H1 (cell line): ENCODE data around the gene SLC22A15. TPM values are rescaled to one million over a fixed set of nuclear protein-coding genes. Genes with fewer than 3 reads are reported as not detected.

Source experiments
- CTCF ChIA-PET: fragments of 300-600 bp; sonication (Branson Sonifier 250); formaldehyde crosslinking; loops from one replicate; lab custom pipeline; 2021; ENCODE audit not compliant: partially characterized antibody; lab: Charles Lee
- POLR2A ChIA-PET: fragments of 300-600 bp; sonication (Branson Sonifier 250); formaldehyde crosslinking; loops from one replicate; lab custom pipeline; 2021; ENCODE audit warnings: inconsistent platforms; ENCODE audit not compliant: partially characterized antibody; lab: Charles Lee
- DNase-seq, 2 experiments: peaks; one replicate each; pipeline versions ENCODE4 v3.0.0 to v3.0.0-alpha.2; 2010 to 2022; ENCODE audit warnings: low spot score in 2 of 2, low read depth in 1 of 2, mixed read lengths in 1 of 2
- FAIRE-seq: peaks from 2 replicates; lab custom pipeline; 2011; peaks lifted over from hg19 to GRCh38; lab: Jason Lieb, UNC
- H2AFZ ChIP-seq: 2 replicates; pipeline ENCODE4 v1.8.1; 2012; ENCODE audit warnings: low read length, inconsistent platforms
- H2AK5ac ChIP-seq: 2 replicates; pipeline ENCODE4 v1.6.1; 2013; ENCODE audit warnings: low read depth, low read length
- H2BK120ac ChIP-seq: replicated peaks from 2 replicates; pipeline ENCODE3; 2013; ENCODE audit warnings: low read depth, low read length, inconsistent platforms
- H2BK12ac ChIP-seq: 2 replicates; pipeline ENCODE4 v1.6.1; 2013; ENCODE audit warnings: low read depth, low read length
- H2BK15ac ChIP-seq: 2 replicates; pipeline ENCODE4 v1.6.1; 2013; ENCODE audit warnings: low read length
- H2BK20ac ChIP-seq: 2 replicates; pipeline ENCODE4 v1.6.1; 2013; ENCODE audit warnings: low read length
- H2BK5ac ChIP-seq: 2 replicates; pipeline ENCODE4 v1.6.1; 2013; ENCODE audit warnings: low read depth, low read length
- H3K14ac ChIP-seq: 2 replicates; pipeline ENCODE4 v1.6.1; 2013; ENCODE audit warnings: inconsistent platforms; ENCODE audit not compliant: insufficient read length
- H3K18ac ChIP-seq: 2 replicates; pipeline ENCODE4 v1.6.1; 2013; ENCODE audit warnings: low read length; ENCODE audit errors: extremely low read depth
- H3K23ac ChIP-seq: 2 replicates; pipeline ENCODE4 v1.6.1; 2013; ENCODE audit warnings: inconsistent platforms; ENCODE audit not compliant: insufficient read length
- H3K23me2 ChIP-seq: 2 replicates; pipeline ENCODE4 v1.6.1; 2013; ENCODE audit warnings: low read depth, low read length
- H3K27ac ChIP-seq: 2 replicates; pipeline ENCODE4 v1.6.1; 2011; ENCODE audit warnings: low read depth, low read length, inconsistent platforms
- H3K27me3 ChIP-seq, 4 experiments: replicated peaks in 1 of 4; 1 replicate in 1 of 4; 2 replicates in 3 of 4; pipeline versions ENCODE4 v1.6.1 to v1.8.1; 2011 to 2013; ENCODE audit warnings: low read length in 3 of 4, mild to moderate bottlenecking in 3 of 4, inconsistent platforms in 2 of 4, mixed read lengths in 2 of 4, moderate library complexity in 1 of 4; ENCODE audit not compliant: control insufficient read depth in 3 of 4, insufficient read depth in 3 of 4; ENCODE audit errors: extremely low read depth in 1 of 4
- H3K36me3 ChIP-seq, 4 experiments: 2 replicates each; pipeline versions ENCODE4 v1.6.1 to v1.8.1; 2011 to 2013; ENCODE audit warnings: mild to moderate bottlenecking in 4 of 4, low read length in 3 of 4, moderate library complexity in 2 of 4, control low read depth in 1 of 4, inconsistent platforms in 1 of 4; ENCODE audit not compliant: insufficient read depth in 4 of 4, control insufficient read depth in 2 of 4
- H3K4ac ChIP-seq: replicated peaks from 2 replicates; pipeline ENCODE3; 2013; ENCODE audit warnings: low read length, low read depth, mixed read lengths, inconsistent platforms; ENCODE audit not compliant: insufficient read length
- H3K4me1 ChIP-seq, 4 experiments: replicated peaks in 1 of 4; 1 replicate in 1 of 4; 2 replicates in 3 of 4; pipeline versions ENCODE4 v1.6.1 to v1.8.1; 2011 to 2013; ENCODE audit warnings: low read length in 3 of 4, inconsistent platforms in 2 of 4, mixed read lengths in 1 of 4; ENCODE audit not compliant: insufficient read depth in 4 of 4, control insufficient read depth in 3 of 4
- H3K4me2 ChIP-seq, 2 experiments: 2 replicates each; pipeline versions ENCODE4 v1.6.1 to v1.8.1; 2011 to 2013; ENCODE audit warnings: low read depth in 2 of 2, low read length in 2 of 2, control low read depth in 1 of 2, inconsistent platforms in 1 of 2, mild to moderate bottlenecking in 1 of 2; ENCODE audit not compliant: insufficient read depth in 1 of 2
- H3K4me3 ChIP-seq, 4 experiments: fragments of 200-600, 300-600 bp in 1 of 4; sonication (generic), shearing (Covaris generic), sonication (Bioruptor Twin) in 1 of 4; 2 replicates each; pipeline versions ENCODE4 v1.5.1 to v1.8.1; 2011 to 2016; ENCODE audit warnings: low read length in 4 of 4, low read depth in 3 of 4, control low read depth in 2 of 4, inconsistent platforms in 2 of 4, mild to moderate bottlenecking in 2 of 4, mixed read lengths in 1 of 4, moderate library complexity in 1 of 4; ENCODE audit not compliant: insufficient read depth in 2 of 4; ENCODE audit errors: extremely low read depth in 1 of 4
- H3K56ac ChIP-seq: replicated peaks from 2 replicates; pipeline ENCODE3; 2013; ENCODE audit warnings: low read depth, mild to moderate bottlenecking, mixed read lengths, low read length, inconsistent platforms; ENCODE audit not compliant: insufficient read length
- H3K79me1 ChIP-seq: 2 replicates; pipeline ENCODE4 v1.6.1; 2013; ENCODE audit warnings: low read depth, low read length, control low read depth
- H3K79me2 ChIP-seq, 2 experiments: 2 replicates each; pipeline versions ENCODE4 v1.6.1 to v1.8.1; 2012 to 2013; ENCODE audit warnings: low read length in 2 of 2, mild to moderate bottlenecking in 2 of 2, inconsistent platforms in 1 of 2; ENCODE audit not compliant: insufficient read depth in 2 of 2, control insufficient read depth in 1 of 2
- H3K9ac ChIP-seq, 4 experiments: replicated peaks in 1 of 4; 1 replicate in 1 of 4; 2 replicates in 3 of 4; pipeline versions ENCODE4 v1.6.1 to v1.8.1; 2011 to 2013; ENCODE audit warnings: low read depth in 3 of 4, low read length in 3 of 4, control low read depth in 2 of 4, mild to moderate bottlenecking in 2 of 4, moderate library complexity in 2 of 4, inconsistent platforms in 1 of 4; ENCODE audit errors: extremely low read depth in 1 of 4
- H3K9me3 ChIP-seq, 2 experiments: 2 replicates each; pipeline versions ENCODE4 v1.6.1 to v1.8.1; 2012 to 2013; ENCODE audit warnings: mild to moderate bottlenecking in 2 of 2, moderate library complexity in 2 of 2, control low read depth in 1 of 2, inconsistent platforms in 1 of 2, low read depth in 1 of 2, low read length in 1 of 2, mixed read lengths in 1 of 2; ENCODE audit not compliant: insufficient read depth in 2 of 2
- H4K20me1 ChIP-seq, 2 experiments: replicated peaks in 1 of 2; 2 replicates each; pipeline versions ENCODE3 to v1.8.1; 2011 to 2013; ENCODE audit warnings: inconsistent platforms in 2 of 2, low read length in 2 of 2, mild to moderate bottlenecking in 1 of 2; ENCODE audit not compliant: insufficient read depth in 2 of 2, control insufficient read depth in 1 of 2
- H4K5ac ChIP-seq: 2 replicates; pipeline ENCODE4 v1.6.1; 2013; ENCODE audit warnings: low read length, low read depth, mixed read lengths, inconsistent platforms; ENCODE audit not compliant: insufficient read length
- H4K8ac ChIP-seq: 2 replicates; pipeline ENCODE4 v1.8.0; 2013; ENCODE audit warnings: mild to moderate bottlenecking, moderate library complexity, low read length, inconsistent platforms; ENCODE audit not compliant: insufficient read depth; ENCODE audit errors: extremely low read depth
- H4K91ac ChIP-seq: replicated peaks from 2 replicates; pipeline ENCODE3; 2013; ENCODE audit warnings: low read length, mixed read lengths, inconsistent platforms; ENCODE audit not compliant: insufficient read length
- CBX5 ChIP-seq: fragments of 300-800, 300-1000 bp; sonication (generic); IDR thresholded peaks from 2 replicates; pipeline ENCODE4 v1.7.1; 2016; ENCODE audit warnings: antibody characterized with exemption, low read length, low read depth
- EGR1 ChIP-seq: IDR thresholded peaks from 2 replicates; pipeline ENCODE4 v1.6.1; 2011; ENCODE audit warnings: low read depth, low read length, borderline replicate concordance
- JUN ChIP-seq: IDR thresholded peaks from 2 replicates; pipeline ENCODE4 v1.6.1; 2011; ENCODE audit warnings: low read depth, mild to moderate bottlenecking, improper control_type of control experiment, low read length
- JUND ChIP-seq: IDR thresholded peaks from 2 replicates; pipeline ENCODE4 v1.6.1; 2011; ENCODE audit warnings: mild to moderate bottlenecking, improper control_type of control experiment, low read length
- MAFK ChIP-seq: IDR thresholded peaks from 2 replicates; pipeline ENCODE4 v1.6.1; 2012; ENCODE audit warnings: low read depth, mild to moderate bottlenecking, improper control_type of control experiment, low read length
- POLR2A ChIP-seq, 2 experiments: IDR thresholded peaks; 1 replicate in 1 of 2; 2 replicates in 1 of 2; pipeline ENCODE4 v1.6.1; 2011; ENCODE audit warnings: low read depth in 2 of 2, low read length in 2 of 2, mild to moderate bottlenecking in 2 of 2; ENCODE audit errors: control extremely low read depth in 1 of 2
- POU5F1 ChIP-seq: IDR thresholded peaks from 2 replicates; pipeline ENCODE4 v1.6.1; 2011; ENCODE audit warnings: low read depth, mild to moderate bottlenecking, low read length, moderate library complexity
- SUZ12 ChIP-seq: fragments of 200-600 bp; sonication (generic); IDR thresholded peaks from 2 replicates; pipeline ENCODE4 v1.6.1; 2012; ENCODE audit warnings: mild to moderate bottlenecking, inconsistent platforms, low read length, moderate library complexity, mixed read lengths
- TAF7 ChIP-seq: optimal IDR thresholded peaks from 2 replicates; pipeline ENCODE3; 2011; ENCODE audit warnings: low read depth, mild to moderate bottlenecking, inconsistent platforms, low read length, moderate library complexity, borderline replicate concordance
- TCF12 ChIP-seq: IDR thresholded peaks from 2 replicates; pipeline ENCODE4 v1.6.1; 2011; ENCODE audit warnings: low read depth, mild to moderate bottlenecking, low read length
- TEAD4 ChIP-seq: IDR thresholded peaks from 2 replicates; pipeline ENCODE4 v1.6.1; 2012; ENCODE audit warnings: low read depth, low read length, inconsistent platforms, mixed read lengths
- WGBS, 2 experiments: shearing (Covaris generic) in 1 of 2; methylation state at CpG; one replicate each; pipeline versions ENCODE4 v1.1.6 to v1.1.7; 2013 to 2015; ENCODE audit warnings: low lambda C conversion rate in 2 of 2, mixed read lengths in 2 of 2, inconsistent platforms in 1 of 2, low coverage in 1 of 2, missing lambda C conversion rate in 1 of 2; ENCODE audit not compliant: insufficient replicate concordance in 2 of 2, insufficient coverage in 1 of 2, insufficient read length in 1 of 2; ENCODE audit errors: extremely low coverage in 1 of 2, missing lambda C conversion rate in 1 of 2; 5-methylcytosine and 5-hydroxymethylcytosine counted together
- polyA plus RNA-seq, 7 experiments: library from polyadenylated mRNA; depleted of rRNA in 3 of 7; stranded (reverse) in 5 of 7; unstranded in 2 of 7; fragments of >200 nt in 5 of 7; fragments of 200-250 nt in 2 of 7; gene quantifications; 1 replicate in 5 of 7; 2 replicates in 1 of 7; 4 replicates in 1 of 7; pipeline versions ENCODE4 v1.2.1 to v1.2.3, GENCODE V29; 2011 to 2013; ENCODE audit warnings: missing spikeins in 2 of 7, mixed read lengths in 2 of 7
- total RNA-seq: library from RNA; stranded (reverse); fragmentation: NEBNext Ultra II Directional; extraction: Animal tissue kit (Norgen Biotek cat#: 25700); gene quantifications from 2 replicates; pipeline ENCODE4 v1.2.1, GENCODE V29; 2021

Gene SLC22A15
- total and polyA plus RNA-seq, 2 of the 8 experiments (the other 6 are each of a cell fraction or from before 2014, with no cell fraction given) = 3.2 to 3.3 TPM

GRCh38 chr1:116110567-116111523 lies 134.5 kb downstream of the SLC22A15 start, which contains the start of gene MAB21L3:
Gene MAB21L3 (plus strand): TSS chr1:116111399. CDS start chr1:116112616, 1,217 bp downstream.
- CTCF ChIA-PET = interaction anchor here (0.6 to 1.7 kb wide), 5 partner anchors 14 to 1644 kb away, joined by 3 to 6 read pairs (median 3); no protein-coding TSS in a partner anchor
- no peak for DNase-seq
- Histone ChIP-seq H3K36me3 (no peaks in the 10 kb centered on the region), H3K4me3 (no peak within 1 kb of the TSS), H2AK5ac (no peak within 1 kb of the TSS), H3K14ac (no peak within 1 kb of the TSS), H4K5ac (no peak within 1 kb of the TSS), H2BK15ac (no peak within 1 kb of the TSS), H3K79me1 (no peaks in the 10 kb centered on the region), H3K9me3 (no peaks in the 10 kb centered on the region), H2BK120ac (no peak within 1 kb of the TSS), H4K20me1 (no peaks in the 10 kb centered on the region), H3K23me2 (no peaks in the 10 kb centered on the region), H3K23ac (no peak within 1 kb of the TSS), H2BK5ac (no peak within 1 kb of the TSS), H2BK20ac (no peak within 1 kb of the TSS), H3K9ac (no peak within 1 kb of the TSS), H3K18ac (no peak within 1 kb of the TSS), H2BK12ac (no peak within 1 kb of the TSS), H4K8ac (no peak within 1 kb of the TSS), H3K27ac (no peak within 1 kb of the TSS), H3K4ac (no peak within 1 kb of the TSS), H3K4me1 (no peaks in the 10 kb centered on the region), H4K91ac (no peak within 1 kb of the TSS), H3K4me2 (no peak within 1 kb of the TSS), H2AFZ (peak within 1 kb of the TSS; percentile 61; the same call in 1 of the 2 replicates), H3K79me2 (no peaks in the 10 kb centered on the region), H3K56ac (no peak within 1 kb of the TSS), H3K27me3 (peaks cover 0 to 1% (median 0%) of the 10 kb centered on the region in 4 experiments; a peak in 1 of 7 replicates)
- FAIRE-seq = no peak
- 83% methylated on average over 12 of the region's 12 CpGs; no CpG with 5 or more reads in 1 of the 2 experiments for WGBS, 2 experiments
- POLR2A ChIA-PET = no interaction called here
- no peak for TF ChIP-seq POU5F1
- TF ChIP-seq TCF12 = no peak
- no peak for TF ChIP-seq MAFK
- TF ChIP-seq EGR1 = no peak
- no peak for TF ChIP-seq TEAD4
- no peak for TF ChIP-seq CBX5
- TF ChIP-seq SUZ12 = no peak
- no peak for TF ChIP-seq JUND
- TF ChIP-seq POLR2A (IDR thresholded peaks at IDR 0.05; ENCODE audit: control extremely low read depth in 1 of 2, low read depth in 2 of 2, low read length in 2 of 2) = no peak
- no peak for TF ChIP-seq TAF7
- TF ChIP-seq JUN = no peak
